ENCODE results near the gene CTTN.

DNA sequence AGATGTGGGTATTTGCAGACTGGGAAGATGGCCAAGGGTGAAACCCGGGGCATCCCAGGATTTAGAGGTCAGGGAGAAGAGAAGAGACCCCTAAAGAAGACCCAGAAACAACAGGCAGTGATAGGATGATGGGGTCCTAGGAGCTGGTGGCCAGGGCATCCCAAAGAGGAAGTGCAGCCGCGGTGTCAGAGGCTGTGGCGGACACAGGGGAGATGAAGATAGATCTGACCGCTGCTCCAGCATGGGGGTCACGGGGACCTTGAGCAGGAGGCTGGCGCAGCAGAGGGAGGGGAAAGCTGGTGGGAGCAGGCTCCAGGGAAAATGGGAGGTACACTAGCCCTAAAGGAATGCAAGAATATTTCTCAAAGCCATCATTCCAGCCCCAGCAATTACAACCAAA, 47.3 kb downstream of the CTTN start:
- TF ChIP-seq, protein P1, sequence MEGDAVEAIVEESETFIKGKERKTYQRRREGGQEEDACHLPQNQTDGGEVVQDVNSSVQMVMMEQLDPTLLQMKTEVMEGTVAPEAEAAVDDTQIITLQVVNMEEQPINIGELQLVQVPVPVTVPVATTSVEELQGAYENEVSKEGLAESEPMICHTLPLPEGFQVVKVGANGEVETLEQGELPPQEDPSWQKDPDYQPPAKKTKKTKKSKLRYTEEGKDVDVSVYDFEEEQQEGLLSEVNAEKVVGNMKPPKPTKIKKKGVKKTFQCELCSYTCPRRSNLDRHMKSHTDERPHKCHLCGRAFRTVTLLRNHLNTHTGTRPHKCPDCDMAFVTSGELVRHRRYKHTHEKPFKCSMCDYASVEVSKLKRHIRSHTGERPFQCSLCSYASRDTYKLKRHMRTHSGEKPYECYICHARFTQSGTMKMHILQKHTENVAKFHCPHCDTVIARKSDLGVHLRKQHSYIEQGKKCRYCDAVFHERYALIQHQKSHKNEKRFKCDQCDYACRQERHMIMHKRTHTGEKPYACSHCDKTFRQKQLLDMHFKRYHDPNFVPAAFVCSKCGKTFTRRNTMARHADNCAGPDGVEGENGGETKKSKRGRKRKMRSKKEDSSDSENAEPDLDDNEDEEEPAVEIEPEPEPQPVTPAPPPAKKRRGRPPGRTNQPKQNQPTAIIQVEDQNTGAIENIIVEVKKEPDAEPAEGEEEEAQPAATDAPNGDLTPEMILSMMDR (IDR thresholded peaks at IDR 0.05), result no peak
- TF ChIP-seq EP300 (IDR thresholded peaks at IDR 0.05) (no peak), POLR2AphosphoS5 (IDR thresholded peaks at IDR 0.05) (no peak)
